Stimulated activated CD4-positive, alpha-beta T cell treated with anti-CD3 and anti-CD28 coated beads, Interleukin-2, amount 100 ng/mL, for 24 hours (primary cell): ENCODE results near the gene SLC6A13.
"Not testable (repeated sequence)": the region's sequence is repeated elsewhere in the genome, so short reads cannot be mapped to it uniquely, and the experiment has no call there.

Source experiments
- DNase-seq, 2 donors: peaks; one replicate each; pipeline ENCODE4 v3.0.0-alpha.2; 2020

SLC6A13 gene

GRCh38 chr12:195156-195555 lies 67.5 kb downstream of the SLC6A13 start:
- DNase-seq = no peak

- DNase-seq = no peak
Observed at GRCh38 chr12:194276-194675, 68.4 kb downstream of the SLC6A13 start.

- DNase-seq = no peak
Observed at GRCh38 chr12:193261-193660, 69.4 kb downstream of the SLC6A13 start.

DNA sequence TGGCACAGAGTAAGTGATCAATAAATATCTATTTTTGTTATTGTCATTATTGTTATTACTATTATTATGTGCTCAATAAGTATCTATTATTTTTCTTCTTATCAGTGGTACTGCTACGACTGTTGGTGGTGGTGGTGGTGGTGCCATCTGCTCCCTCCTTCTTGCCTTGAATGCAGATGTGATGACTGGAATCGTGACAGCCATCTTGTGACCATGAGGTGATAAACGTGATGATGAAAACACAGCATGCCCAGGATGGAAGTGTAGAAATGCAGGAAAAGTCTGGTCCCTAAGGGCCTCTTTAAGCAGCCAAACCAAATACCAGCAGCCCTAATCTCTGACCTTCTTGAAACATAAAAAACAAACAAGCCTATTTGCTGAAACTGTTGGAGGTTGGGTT lies 71.1 kb downstream of the SLC6A13 start:
- no peak for DNase-seq

DNA sequence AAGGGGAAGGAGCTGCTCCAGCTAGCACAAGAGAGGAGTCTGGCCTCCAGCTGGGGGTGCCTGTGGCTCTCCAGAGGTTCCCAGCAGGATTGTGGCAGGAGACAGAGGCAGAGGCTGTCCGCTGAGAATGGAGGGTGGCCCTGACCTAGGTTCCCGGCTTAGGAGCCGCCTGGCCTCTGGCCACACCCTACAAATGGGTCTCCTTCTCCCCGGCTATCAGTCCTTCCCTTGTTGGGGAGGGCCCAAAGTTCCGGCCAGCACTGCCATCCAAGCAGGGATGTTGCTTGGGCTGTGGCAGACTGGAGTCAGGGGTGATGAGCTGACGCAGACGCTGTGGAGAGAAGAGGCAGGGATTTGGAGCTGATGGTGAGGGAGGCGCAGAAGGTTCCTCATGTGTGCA lies 71.8 kb downstream of the SLC6A13 start:
- no peak for DNase-seq

DNA sequence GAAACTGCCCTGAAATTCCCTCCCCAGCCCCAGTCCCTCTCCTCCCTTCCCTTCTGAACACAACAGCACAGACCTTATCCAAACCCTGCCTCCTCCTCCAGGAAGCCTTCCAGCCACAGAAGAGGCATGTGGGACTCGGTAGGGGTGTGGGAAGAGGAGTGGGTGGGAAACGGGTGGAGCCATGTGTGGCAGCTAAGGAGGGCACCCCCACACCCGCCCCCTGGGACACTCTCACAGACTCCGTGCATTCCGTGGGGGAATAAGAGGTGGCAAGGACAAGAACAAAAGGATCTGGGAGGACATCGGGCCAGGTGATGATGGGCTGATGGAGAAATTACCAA lies 73.0 kb downstream of the SLC6A13 start:
- DNase-seq = no peak

- DNase-seq = peak; percentile 38 to 63
Observed at GRCh38 chr12:188910-189621, 73.6 kb downstream of the SLC6A13 start.

- DNase-seq = not testable (repeated sequence)
Observed at GRCh38 chr12:187986-188909, 74.4 kb downstream of the SLC6A13 start.

GRCh38 chr12:186006-186625 lies 76.5 kb downstream of the SLC6A13 start:
- DNase-seq = no peak

- no peak for DNase-seq
Observed at GRCh38 chr12:185576-185955, 77.1 kb downstream of the SLC6A13 start.

DNA sequence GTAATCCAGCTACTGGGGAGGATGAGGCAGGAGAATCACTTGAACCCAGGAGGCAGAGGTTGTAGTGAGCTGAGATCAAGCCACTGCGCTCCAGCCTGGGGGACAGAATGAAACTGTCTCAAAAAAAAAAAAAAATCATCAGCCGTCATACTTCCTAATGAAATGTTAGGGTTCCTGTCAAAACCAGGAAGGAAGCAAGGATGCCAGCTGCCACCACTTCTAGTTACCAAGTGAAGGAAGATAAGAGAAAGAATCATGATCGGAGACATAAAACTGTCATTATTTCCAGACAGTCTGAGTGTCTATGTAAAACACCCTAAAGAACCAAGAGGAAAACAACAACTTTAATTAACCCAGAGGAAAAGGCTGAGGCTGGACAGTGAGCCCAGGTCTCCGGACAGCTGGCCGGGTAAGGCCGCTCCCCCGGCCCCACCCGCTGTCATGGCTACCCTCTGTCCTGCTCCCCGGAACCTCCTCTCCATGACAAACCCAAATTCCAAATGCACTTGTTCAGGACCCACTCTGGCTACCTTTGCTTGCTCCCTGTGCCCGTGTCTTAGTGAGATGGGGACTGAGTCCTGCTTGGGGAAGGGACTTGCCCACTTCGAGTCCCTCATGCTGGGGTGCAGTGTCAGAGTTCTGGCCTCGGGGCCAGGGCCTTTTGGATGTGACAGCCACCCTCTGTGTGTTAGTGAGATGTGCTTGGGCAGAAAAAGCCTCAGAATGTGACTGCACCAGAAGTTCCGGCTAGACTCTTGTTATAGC lies 77.6 kb downstream of the SLC6A13 start:
- no peak for DNase-seq

- no peak for DNase-seq
Observed at GRCh38 chr12:182381-182892, 80.2 kb downstream of the SLC6A13 start.

GRCh38 chr12:181921-182320 lies 80.7 kb downstream of the SLC6A13 start:
- DNase-seq = no peak

DNA sequence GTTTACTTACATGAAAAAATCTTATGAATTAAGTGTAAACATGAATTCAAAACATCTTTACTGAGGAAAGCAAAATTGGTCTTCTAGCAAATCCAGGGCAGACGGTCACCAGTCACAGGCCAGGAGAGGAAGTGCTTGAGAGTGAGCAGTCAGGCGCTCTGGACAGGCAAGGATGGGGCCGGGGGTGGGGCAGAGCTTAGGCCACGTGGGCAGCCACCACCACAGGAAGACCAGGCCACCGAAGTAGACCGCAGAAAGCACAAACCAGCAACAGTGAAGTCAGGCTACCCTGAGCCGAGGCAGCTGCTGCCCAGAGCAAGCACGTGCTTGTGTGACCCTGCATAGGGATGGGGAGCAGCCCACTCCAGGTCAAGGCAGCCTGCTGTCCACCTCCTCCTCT lies 82.2 kb downstream of the SLC6A13 start:
- no peak for DNase-seq

- DNase-seq = no peak
Observed at GRCh38 chr12:179885-180284, 82.8 kb downstream of the SLC6A13 start.

- no peak for DNase-seq
Observed at GRCh38 chr12:179131-179884, 83.3 kb downstream of the SLC6A13 start.

DNA sequence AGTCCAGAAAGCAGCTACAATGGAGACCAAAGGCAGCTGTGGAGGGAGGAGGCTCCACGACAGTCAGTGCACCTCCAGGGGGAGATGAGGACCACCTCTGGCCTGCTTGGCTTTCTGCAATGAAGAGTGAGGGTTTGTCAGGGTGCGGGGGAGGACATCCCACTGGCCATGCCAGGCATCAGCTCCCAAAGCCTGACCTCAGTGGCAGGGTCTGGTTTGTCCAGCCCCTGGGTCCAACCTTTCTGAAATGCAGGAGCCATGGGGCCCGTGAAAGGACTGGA lies 83.9 kb downstream of the SLC6A13 start:
- no peak for DNase-seq

GRCh38 chr12:177980-178828 lies 84.4 kb downstream of the SLC6A13 start:
- DNase-seq = no peak

DNA sequence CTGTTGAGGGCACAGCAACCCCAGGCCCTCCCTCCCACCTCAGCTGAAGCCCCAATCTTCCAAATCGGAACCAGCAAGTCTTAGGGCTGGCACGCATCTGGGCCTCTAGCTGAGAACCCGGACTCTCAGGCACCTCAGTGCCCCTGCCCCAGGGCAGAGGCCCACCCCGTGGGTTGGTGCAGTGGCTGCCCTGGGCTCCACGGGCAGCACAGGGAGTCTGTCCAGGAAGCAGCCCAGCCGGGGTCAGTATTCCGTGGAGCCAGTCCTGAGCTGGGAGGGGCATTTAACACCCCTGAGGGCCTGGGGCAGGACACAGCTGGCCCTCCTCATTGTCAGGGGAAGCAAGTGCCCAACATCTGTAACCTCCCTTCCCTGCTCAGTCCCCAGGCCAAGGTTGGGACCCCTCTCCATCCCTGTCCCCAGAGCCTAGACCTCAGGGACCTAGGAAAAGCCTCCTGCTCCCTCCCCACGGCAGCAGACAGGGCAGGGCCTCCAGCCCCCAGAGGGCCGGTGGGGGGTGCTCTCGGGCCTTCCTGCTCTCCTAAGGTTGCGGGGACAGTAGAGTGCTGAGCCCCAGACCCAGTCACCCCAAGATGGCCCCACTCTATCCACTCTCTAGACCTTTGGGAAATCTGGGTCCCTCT lies 85.2 kb downstream of the SLC6A13 start:
- DNase-seq = no peak

DNA sequence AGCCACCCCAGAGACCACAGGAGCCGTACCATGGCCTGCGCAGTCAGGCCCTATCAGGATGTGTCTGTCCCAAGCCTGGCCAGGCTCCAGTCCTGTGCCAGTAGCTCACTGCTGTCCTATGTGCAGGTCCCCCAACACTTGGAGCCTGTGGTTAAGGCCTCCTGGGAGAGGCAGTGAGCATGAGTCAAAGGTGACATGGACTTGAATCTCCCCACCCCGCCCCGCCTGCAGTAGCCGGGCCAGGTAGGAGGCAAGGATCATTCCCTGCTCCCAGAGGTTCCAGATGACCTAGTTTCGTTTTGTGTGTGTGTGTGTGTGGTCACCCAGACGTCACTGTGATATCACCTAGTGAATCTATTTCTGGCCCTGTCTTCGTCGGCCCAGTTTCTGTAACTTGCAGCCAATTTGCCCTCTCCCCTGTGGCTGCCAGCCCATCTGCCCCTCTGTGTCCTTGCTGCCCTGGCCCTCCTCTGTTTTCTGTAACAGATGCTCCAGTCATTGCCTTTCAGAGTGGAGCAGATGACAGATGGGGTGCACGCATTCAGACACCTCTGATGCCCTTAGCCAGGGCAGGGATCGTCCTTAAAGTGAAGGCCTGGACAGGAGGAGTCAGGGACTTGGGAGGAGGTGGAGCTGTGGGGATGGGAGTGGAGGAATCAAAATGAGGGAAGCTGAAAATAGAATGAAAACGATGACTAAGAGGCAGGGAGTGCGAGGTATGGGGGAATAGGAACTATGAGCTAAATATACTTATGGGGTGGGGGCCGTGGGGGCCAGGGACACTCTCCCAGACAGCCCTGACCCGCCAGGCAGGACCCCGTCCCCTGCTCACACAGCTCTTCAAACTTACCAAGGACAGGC lies 86.1 kb downstream of the SLC6A13 start:
- DNase-seq = no peak
